ENCODE data around the gene IL27RA. TPM values are rescaled to one million over a fixed set of nuclear protein-coding genes. Genes with fewer than 3 reads are reported as not detected.
A peak's percentile ranks its signal among the peaks of the same experiment; 100 is the strongest.

Gene IL27RA
- total and polyA plus RNA-seq, 2 experiments from 2014 or later: 5.8 to 8.5 TPM

DNA sequence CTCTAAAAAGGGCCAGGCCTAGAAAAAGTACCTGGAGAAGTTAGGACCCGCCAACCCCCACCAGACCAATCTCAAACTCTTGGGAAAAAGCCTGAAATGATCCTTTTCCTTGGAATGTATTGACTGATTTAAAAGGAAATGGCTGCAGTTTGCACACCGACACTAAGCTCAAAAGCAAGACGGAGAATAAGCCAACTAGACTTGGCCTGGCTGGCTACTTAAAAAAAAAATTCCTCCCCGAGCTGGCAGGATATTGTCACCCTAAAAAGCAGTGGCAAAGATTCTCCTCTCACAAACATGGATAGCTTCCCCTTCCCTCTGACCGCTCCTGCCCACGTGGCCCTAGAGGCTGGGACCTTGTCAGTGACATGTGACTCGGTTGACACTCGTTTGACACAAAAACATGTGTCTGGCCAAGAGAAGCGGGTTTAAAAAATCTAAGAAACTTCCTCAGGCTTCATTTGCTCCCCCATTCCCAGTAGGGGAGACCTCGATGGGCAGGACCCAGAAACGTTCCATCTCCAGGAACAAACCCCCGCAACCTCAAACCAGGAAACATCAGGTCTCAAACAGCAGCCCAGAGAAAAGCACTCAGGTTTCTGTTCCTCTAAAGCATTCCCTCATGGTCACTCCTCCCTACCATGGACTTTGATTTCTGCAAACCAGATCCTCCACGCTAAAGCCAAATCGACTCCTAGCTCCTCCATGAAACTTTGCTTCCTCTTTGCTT is 26.8 kb upstream of the IL27RA start:
- no peak for TF ChIP-seq EZH2 (IDR thresholded peaks at IDR 0.05; ENCODE audit: insufficient read depth, poor library complexity, severe bottlenecking)
- TF ChIP-seq EZH2phosphoT487 (IDR thresholded peaks at IDR 0.05; ENCODE audit: insufficient read depth, low read depth): no peak
- Histone ChIP-seq H3K27ac (peak overlapping the region; percentile 97), H3K4me2 (ENCODE audit: unreplicated experiment) (peak overlapping the region; percentile 78), H3K27me3 (replicated peaks; ENCODE audit: insufficient read depth) (no peaks in the 10 kb centered on the region), H3K36me3 (ENCODE audit: low read depth) (no peaks in the 10 kb centered on the region), H2AFZ (peak overlapping the region; percentile 60), H3K9me2 (ENCODE audit: insufficient read depth) (no peaks in the 10 kb centered on the region), H3K4me3 (peak overlapping the region; percentile 78), H3K9ac (peak overlapping the region; percentile 99), H3F3A (ENCODE audit: insufficient read depth) (peaks cover 21% of the 10 kb centered on the region), H3K79me2 (ENCODE audit: insufficient read depth) (peaks cover 27% of the 10 kb centered on the region), H3K4me1 (ENCODE audit: insufficient read depth) (peaks cover 15% of the 10 kb centered on the region; the same call in 1 of the 2 replicates), H3K9me3 (ENCODE audit: low read depth) (no peaks in the 10 kb centered on the region), H4K20me1 (ENCODE audit: insufficient read depth) (no peaks in the 10 kb centered on the region)
- in situ Hi-C loops (cut with MboI): no loop called here
- WGBS, 2 experiments (ENCODE audit: low coverage in 1 of 2, low lambda C conversion rate in 2 of 2, missing lambda C conversion rate in 2 of 2): 12 to 14% methylated on average over 14 of the region's 14 CpGs
- DNase-seq: peak; percentile 63

DNA sequence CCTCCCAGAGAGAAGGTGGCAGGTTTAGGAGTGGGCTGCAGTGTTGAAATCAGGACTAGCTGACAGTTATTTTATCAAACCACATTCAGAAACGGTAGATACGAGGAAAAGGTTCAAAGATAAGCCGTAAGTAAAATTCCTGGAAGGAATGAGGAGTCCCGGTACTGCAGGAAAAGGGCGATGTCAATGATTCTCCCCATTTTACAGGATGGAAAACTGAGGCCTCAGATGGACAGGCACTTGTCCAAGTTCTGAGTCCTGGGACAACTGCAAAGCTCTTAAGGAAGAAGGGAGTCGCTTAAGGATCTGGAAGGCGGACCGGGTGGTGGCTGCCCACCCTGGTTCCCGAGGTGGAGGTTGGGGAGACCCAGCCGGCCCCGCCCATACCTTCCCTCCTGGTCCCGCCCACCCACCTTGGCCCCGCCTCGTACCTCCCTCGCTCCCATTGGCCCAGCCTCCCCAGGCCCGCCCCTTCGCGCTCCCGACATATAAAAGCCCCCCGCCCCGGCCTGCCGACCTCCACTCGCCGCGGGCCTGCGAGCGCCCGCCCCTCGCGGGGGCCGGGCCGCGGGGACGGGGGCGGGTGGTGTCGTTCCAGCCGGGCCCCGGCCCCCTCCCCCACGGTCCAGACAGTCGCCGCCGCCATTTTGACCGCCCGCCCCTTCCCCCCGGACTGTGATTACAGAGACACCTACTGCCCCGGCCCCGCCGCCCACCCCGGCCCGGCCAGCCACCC is 26.0 kb upstream of the IL27RA start:
- Histone ChIP-seq H3K79me2 (ENCODE audit: insufficient read depth) (peaks cover 19% of the 10 kb centered on the region), H3K27ac (peak overlapping the region; percentile 97), H3K36me3 (ENCODE audit: low read depth) (no peaks in the 10 kb centered on the region), H4K20me1 (ENCODE audit: insufficient read depth) (no peaks in the 10 kb centered on the region), H3K4me3 (peak overlapping the region; percentile 78), H3K9ac (peak overlapping the region; percentile 99), H2AFZ (peak overlapping the region; percentile 60), H3K4me1 (ENCODE audit: insufficient read depth) (peaks cover 15% of the 10 kb centered on the region; the same call in 1 of the 2 replicates), H3K27me3 (replicated peaks; ENCODE audit: insufficient read depth) (no peaks in the 10 kb centered on the region), H3F3A (ENCODE audit: insufficient read depth) (peaks cover 21% of the 10 kb centered on the region), H3K9me3 (ENCODE audit: low read depth) (no peaks in the 10 kb centered on the region), H3K9me2 (ENCODE audit: insufficient read depth) (no peaks in the 10 kb centered on the region), H3K4me2 (ENCODE audit: unreplicated experiment) (peak overlapping the region; percentile 78)
- no peak for TF ChIP-seq EZH2phosphoT487 (IDR thresholded peaks at IDR 0.05; ENCODE audit: insufficient read depth, low read depth)
- no peak for TF ChIP-seq EZH2 (IDR thresholded peaks at IDR 0.05; ENCODE audit: insufficient read depth, poor library complexity, severe bottlenecking)
- DNase-seq: peak; percentile 93
- WGBS, 2 experiments (ENCODE audit: low coverage in 1 of 2, low lambda C conversion rate in 2 of 2, missing lambda C conversion rate in 2 of 2): 6 to 30% methylated on average over 6 to 39 of the region's 50 CpGs
- in situ Hi-C loops (cut with MboI): no loop called here

DNA sequence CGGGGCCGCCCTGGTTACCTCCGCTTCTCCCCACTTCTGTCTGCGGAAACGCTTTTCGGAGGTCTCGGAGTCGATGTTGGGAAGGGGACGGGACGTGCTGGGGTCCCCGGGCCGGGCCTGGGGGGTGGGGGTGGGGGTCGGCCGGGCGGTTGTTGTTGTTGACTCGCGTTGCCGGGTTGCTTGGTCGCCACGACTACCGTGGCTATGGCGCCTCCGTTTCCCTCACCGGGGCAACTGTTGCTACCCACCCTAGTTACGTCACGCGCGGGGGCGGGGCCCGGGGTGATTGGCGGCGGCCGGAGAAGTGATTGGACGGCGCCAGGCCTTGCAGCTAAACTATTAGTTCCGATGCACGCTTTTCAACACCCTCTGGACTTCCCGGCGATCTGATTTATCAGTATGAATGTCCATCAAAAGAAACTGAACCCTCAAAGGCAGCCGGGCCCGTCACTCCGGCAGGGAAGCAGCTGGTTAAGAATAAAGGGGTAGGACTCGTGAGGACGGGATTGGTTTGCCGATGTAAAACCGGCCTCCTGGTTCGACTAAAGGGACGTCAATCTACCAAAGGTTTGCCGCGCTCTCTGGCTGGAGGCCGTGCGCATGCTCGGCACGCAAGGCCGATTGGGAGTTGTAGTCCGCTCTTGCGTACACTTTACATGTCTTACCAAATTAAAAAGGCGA is 25.3 kb upstream of the IL27RA start, which contains the start of gene RFX1:
Gene RFX1 (minus strand): TSS at position 236 of the 681 bp plus-strand sequence. CDS start 12,477 bp downstream, outside the sequence.
- no peak for TF ChIP-seq EZH2 (IDR thresholded peaks at IDR 0.05; ENCODE audit: insufficient read depth, poor library complexity, severe bottlenecking)
- no peak for TF ChIP-seq EZH2phosphoT487 (IDR thresholded peaks at IDR 0.05; ENCODE audit: insufficient read depth, low read depth)
- no peaks in the 10 kb centered on the region for H3K9me3 ChIP-seq (ENCODE audit: low read depth)
- in situ Hi-C loops (cut with MboI): no loop called here
- no peaks in the 10 kb centered on the region for H3K9me2 ChIP-seq (ENCODE audit: insufficient read depth)
- H3K27ac ChIP-seq: peak within 1 kb of the TSS; percentile 97
- peak within 1 kb of the TSS; percentile 89 for H3K4me2 ChIP-seq (ENCODE audit: unreplicated experiment)
- peaks cover 21% of the 10 kb centered on the region for H3F3A ChIP-seq (ENCODE audit: insufficient read depth)
- H3K4me3 ChIP-seq: peak within 1 kb of the TSS; percentile 81
- H4K20me1 ChIP-seq (ENCODE audit: insufficient read depth): no peaks in the 10 kb centered on the region
- H3K27me3 ChIP-seq (replicated peaks; ENCODE audit: insufficient read depth): no peaks in the 10 kb centered on the region
- peak within 1 kb of the TSS; percentile 85 for H2AFZ ChIP-seq
- peak; percentile 100 for DNase-seq
- peaks cover 12% of the 10 kb centered on the region for H3K79me2 ChIP-seq (ENCODE audit: insufficient read depth)
- WGBS, 2 experiments (ENCODE audit: low coverage in 1 of 2, low lambda C conversion rate in 2 of 2, missing lambda C conversion rate in 2 of 2): 1 to 2% methylated on average over 38 to 54 of the region's 58 CpGs
- H3K9ac ChIP-seq: peak within 1 kb of the TSS; percentile 99
- H3K36me3 ChIP-seq (ENCODE audit: low read depth): no peaks in the 10 kb centered on the region
- peaks cover 15% of the 10 kb centered on the region; the same call in 1 of the 2 replicates for H3K4me1 ChIP-seq (ENCODE audit: insufficient read depth)
